GM12872 (cell line): ENCODE measurements around the gene TPST1.

Source experiments
- CTCF ChIP-seq: IDR thresholded peaks from 3 replicates; pipeline ENCODE4 v1.5.1; 2011; ENCODE audit warnings: low read depth, mild to moderate bottlenecking, low read length, moderate library complexity; ENCODE audit not compliant: insufficient read depth

The TPST1 gene

GRCh38 chr7:66247380-66248078, 42.4 kb downstream of the TPST1 start:
- no peak for TF ChIP-seq CTCF

- TF ChIP-seq CTCF = no peak
Measured at GRCh38 chr7:66250711-66251110, 45.6 kb downstream of the TPST1 start.

- no peak for TF ChIP-seq CTCF
Measured at GRCh38 chr7:66255534-66256100, 50.5 kb downstream of the TPST1 start.

- no peak for TF ChIP-seq CTCF
Measured at GRCh38 chr7:66256281-66256680, 51.1 kb downstream of the TPST1 start.

- no peak for TF ChIP-seq CTCF
Measured at GRCh38 chr7:66257481-66257880, 52.3 kb downstream of the TPST1 start.

GRCh38 chr7:66258409-66258808, 53.3 kb downstream of the TPST1 start:
- no peak for TF ChIP-seq CTCF

GRCh38 chr7:66261941-66262340, 56.8 kb downstream of the TPST1 start:
- TF ChIP-seq CTCF = no peak
